HCT116 (cell line): ENCODE results near the gene IGFN1. TPM values are rescaled to one million over a fixed set of nuclear protein-coding genes. Genes with fewer than 3 reads are reported as not detected.

Experiments
- ATAC-seq: fragments of 200-7000 bp; cut with Tn5 transposase; 2 replicates; pipeline ENCODE4 v1.9.1; 2020; ENCODE audit warnings: mild to moderate bottlenecking, moderate library complexity
- BruUV-seq: library from RNA; stranded (reverse); fragments of 400-500 nt; replicated peaks from 2 replicates; lab custom pipeline; 2021; lab: Mats Ljungman, UMichigan
- CTCF ChIA-PET: fragments of 300-600 bp; sonication (Branson Sonifier 250); formaldehyde crosslinking; loops from one replicate; lab custom pipeline; 2021; ENCODE audit warnings: antibody characterized with exemption; lab: Charles Lee
- POLR2A ChIA-PET: fragments of 300-600, 350-600 bp; sonication (Branson Sonifier 250); formaldehyde crosslinking; loops from one replicate; lab custom pipeline; 2021; ENCODE audit warnings: antibody characterized with exemption; lab: Charles Lee
- RAD21 ChIA-PET, 2 experiments: fragments of 300-600 bp; sonication (Branson Sonifier 250); formaldehyde crosslinking; loops; one replicate each; lab custom pipeline; 2023; ENCODE audit warnings: low total read pairs in 2 of 2; ENCODE audit not compliant: uncharacterized antibody in 2 of 2, unreplicated experiment in 2 of 2, low non-redundant PET in 1 of 2; lab: Charles Lee
- DNase-seq: peaks from one replicate; pipeline ENCODE4 v3.0.0-alpha.2; 2010; ENCODE audit warnings: low read depth, low spot score
- H2AFZ ChIP-seq: fragments of 200-600 bp; shearing (Covaris generic), sonication (generic); 2 replicates; pipeline ENCODE4 v1.6.1; 2017; ENCODE audit warnings: low read depth, mixed run types, mixed read lengths, antibody characterized with exemption, low read length; ENCODE audit not compliant: poor library complexity, severe bottlenecking
- H3K27ac ChIP-seq: 2 replicates; pipeline ENCODE4 v1.5.1; 2012; ENCODE audit warnings: low read depth, low read length
- H3K27me3 ChIP-seq: fragments of 200-600 bp; sonication (generic); 2 replicates; pipeline ENCODE4 v1.6.1; 2016; ENCODE audit warnings: mixed run types, low read length, mixed read lengths; ENCODE audit not compliant: insufficient read depth
- H3K36me3 ChIP-seq, 2 experiments: fragments of 200-500 bp in 1 of 2; fragments of 200-600 bp in 1 of 2; sonication (Bioruptor generic) in 1 of 2; sonication (generic) in 1 of 2; 2 replicates each; pipeline versions ENCODE4 v1.5.1 to v1.6.1; 2014 to 2016; ENCODE audit warnings: low read length in 2 of 2, inconsistent platforms in 1 of 2, mixed read lengths in 1 of 2, mixed run types in 1 of 2; ENCODE audit not compliant: insufficient read depth in 2 of 2, control insufficient read depth in 1 of 2
- H3K4me1 ChIP-seq, 2 experiments: fragments of 200-600 bp in 1 of 2; sonication (generic) in 1 of 2; 2 replicates each; pipeline versions ENCODE4 v1.5.1 to v1.6.1; 2012 to 2017; ENCODE audit warnings: low read length in 2 of 2, inconsistent platforms in 1 of 2, mild to moderate bottlenecking in 1 of 2, mixed read lengths in 1 of 2, mixed run types in 1 of 2, moderate library complexity in 1 of 2; ENCODE audit not compliant: insufficient read depth in 2 of 2, control insufficient read depth in 1 of 2
- H3K4me2 ChIP-seq: fragments of 200-600 bp; sonication (generic); 2 replicates; pipeline ENCODE4 v1.6.1; 2017; ENCODE audit warnings: mixed run types, low read length, mixed read lengths
- H3K4me3 ChIP-seq, 2 experiments: fragments of 200-600 bp in 1 of 2; sonication (generic) in 1 of 2; replicated peaks in 1 of 2; 2 replicates each; pipeline ENCODE4 v1.5.1; 2011 to 2016; ENCODE audit warnings: low read length in 2 of 2, control low read depth in 1 of 2, low read depth in 1 of 2, mild to moderate bottlenecking in 1 of 2, mixed read lengths in 1 of 2, mixed run types in 1 of 2
- H3K79me2 ChIP-seq: fragments of 200-600 bp; sonication (generic); 2 replicates; pipeline ENCODE4 v1.6.1; 2017; ENCODE audit warnings: mild to moderate bottlenecking, mixed run types, low read length, moderate library complexity, mixed read lengths; ENCODE audit not compliant: insufficient read depth
- H3K9ac ChIP-seq: fragments of 200-600 bp; sonication (generic); 2 replicates; pipeline ENCODE4 v1.6.1; 2016; ENCODE audit warnings: low read length, mixed read lengths
- H3K9me2 ChIP-seq: fragments of 200-600 bp; sonication (generic), shearing (Covaris generic); 2 replicates; pipeline ENCODE4 v1.6.1; 2017; ENCODE audit warnings: mixed run types, mild to moderate bottlenecking, moderate library complexity; ENCODE audit not compliant: insufficient read depth
- H3K9me3 ChIP-seq, 2 experiments: fragments of 200-500 bp in 1 of 2; fragments of 200-600 bp in 1 of 2; sonication (Bioruptor generic) in 1 of 2; sonication (generic) in 1 of 2; 2 replicates each; pipeline ENCODE4 v1.6.1; 2014 to 2017; ENCODE audit warnings: low read length in 2 of 2, mixed read lengths in 2 of 2, inconsistent platforms in 1 of 2, low read depth in 1 of 2, mild to moderate bottlenecking in 1 of 2, mixed run types in 1 of 2, moderate library complexity in 1 of 2; ENCODE audit not compliant: control insufficient read depth in 1 of 2, insufficient read depth in 1 of 2
- H4K20me1 ChIP-seq: fragments of 200-600 bp; sonication (generic), shearing (Covaris generic); 2 replicates; pipeline ENCODE4 v1.6.1; 2017; ENCODE audit warnings: mixed run types, mild to moderate bottlenecking, moderate library complexity; ENCODE audit not compliant: insufficient read depth
- CBX3 ChIP-seq: IDR thresholded peaks from 2 replicates; pipeline ENCODE4 v1.6.1; 2012; ENCODE audit warnings: low read depth
- EZH2 ChIP-seq: fragments of 200-600 bp; sonication (generic); IDR thresholded peaks from 2 replicates; pipeline ENCODE4 v1.6.1; 2017; ENCODE audit warnings: antibody characterized with exemption, mixed run types
- EZH2phosphoT487 ChIP-seq: fragments of 200-600 bp; IDR thresholded peaks from 2 replicates; pipeline ENCODE4 v1.6.1; 2018; ENCODE audit warnings: antibody characterized with exemption, borderline replicate concordance
- MAX ChIP-seq: IDR thresholded peaks from 2 replicates; pipeline ENCODE4 v1.6.1; 2012
- POLR2A ChIP-seq: IDR thresholded peaks from 2 replicates; pipeline ENCODE4 v1.7.0; 2011; ENCODE audit warnings: borderline replicate concordance; ENCODE audit not compliant: insufficient read depth, insufficient read length; ENCODE audit errors: extremely low read depth
- REST ChIP-seq: IDR thresholded peaks from 2 replicates; pipeline ENCODE4 v1.6.1; 2012; ENCODE audit warnings: low read depth
- YY1 ChIP-seq: IDR thresholded peaks from 2 replicates; pipeline ENCODE4 v1.6.1; 2011; ENCODE audit warnings: low read length, low read depth, moderate library complexity, mild to moderate bottlenecking; ENCODE audit not compliant: insufficient replicate concordance; ENCODE audit errors: extremely low read depth
- ZFX ChIP-seq: fragments of 450-650 bp; IDR thresholded peaks from 2 replicates; pipeline ENCODE4 v1.6.1; 2017
- intact Hi-C: fragments of 100-400 bp; cut with micrococcal nuclease; formaldehyde crosslinking; loops from 2 replicates; pipeline ENCODE4 v1.10.0; 2022
- total RNA-seq: library from RNA; stranded (reverse); gene quantifications from one replicate; pipeline ENCODE4 v1.2.1, GENCODE V29; 2021; ENCODE audit not compliant: unreplicated experiment

IGFN1 gene
- total RNA-seq, 1 experiment from 2014 or later, result not detected

- no peak for ATAC-seq
Observed at GRCh38 chr1:201192261-201192788, 1.7 kb downstream of the IGFN1 start.

More at GRCh38 chr1:201192261-201192788, 1.7 kb downstream of the IGFN1 start:
- TF ChIP-seq EZH2 (no peak), MAX (no peak), CBX3 (no peak), ZFX (no peak), REST (no peak), POLR2A (no peak), EZH2phosphoT487 (no peak), YY1 (no peak)
- Histone ChIP-seq H3K27me3 (peaks cover 6% of the 10 kb centered on the region; the same call in 1 of the 2 replicates), H3K4me3 (no peak overlapping the region), H3K79me2 (no peaks in the 10 kb centered on the region), H2AFZ (no peak overlapping the region), H3K27ac (no peak overlapping the region), H3K4me2 (no peak overlapping the region), H4K20me1 (no peaks in the 10 kb centered on the region), H3K9me2 (no peaks in the 10 kb centered on the region), H3K4me1 (peaks cover 0 to 15% of the 10 kb centered on the region in 2 experiments; a peak in 2 of 4 replicates), H3K36me3 (no peaks in the 10 kb centered on the region), H3K9me3 (no peaks in the 10 kb centered on the region), H3K9ac (no peak overlapping the region)
- ChIA-PET POLR2A (no interaction called here), RAD21 (no interaction called here), CTCF (interaction anchor here (1.5 kb wide), 1 partner anchor 31 kb away, joined by 5 read pairs; no protein-coding TSS in a partner anchor)
- intact Hi-C loops, result no loop called here
- no TSS peak for BruUV-seq
- no peak for DNase-seq
